Mesenchymal stem cell (in vitro differentiated cells and primary cell): ENCODE results near the gene HOXB7.
A peak's percentile ranks its signal among the peaks of the same experiment; 100 is the strongest.

Source experiments
- DNase-seq: peaks from one replicate; pipeline ENCODE4 v3.0.0-alpha.2; 2013
- H2AFZ ChIP-seq: one replicate; pipeline ENCODE4 v1.6.1; 2013; ENCODE audit warnings: low read depth, mild to moderate bottlenecking, control low read depth, inconsistent platforms, low read length, moderate library complexity
- H2AK5ac ChIP-seq: 2 replicates; pipeline ENCODE4 v1.6.1; 2013; ENCODE audit warnings: low read length, moderate library complexity, mild to moderate bottlenecking, inconsistent platforms; ENCODE audit not compliant: severe bottlenecking
- H2BK120ac ChIP-seq: one replicate; pipeline ENCODE4 v1.6.1; 2013; ENCODE audit warnings: low read depth, mild to moderate bottlenecking, inconsistent platforms, low read length, moderate library complexity
- H2BK12ac ChIP-seq, 2 experiments: one replicate each; pipeline ENCODE4 v1.6.1; 2013; ENCODE audit warnings: inconsistent platforms in 2 of 2, low read length in 2 of 2, mild to moderate bottlenecking in 2 of 2, moderate library complexity in 2 of 2, control low read depth in 1 of 2
- H2BK15ac ChIP-seq: one replicate; pipeline ENCODE4 v1.6.1; 2013; ENCODE audit warnings: mild to moderate bottlenecking, low read depth, inconsistent platforms; ENCODE audit not compliant: poor library complexity, severe bottlenecking
- H2BK5ac ChIP-seq: 2 replicates; pipeline ENCODE4 v1.6.1; 2013; ENCODE audit warnings: low read depth, mild to moderate bottlenecking, low read length, control low read depth, inconsistent platforms; ENCODE audit not compliant: poor library complexity, severe bottlenecking
- H3K14ac ChIP-seq, 2 experiments: one replicate each; pipeline ENCODE4 v1.6.1; 2013; ENCODE audit warnings: inconsistent platforms in 2 of 2, low read length in 2 of 2, control low read depth in 1 of 2, mild to moderate bottlenecking in 1 of 2, moderate library complexity in 1 of 2
- H3K18ac ChIP-seq, 2 experiments: one replicate each; pipeline ENCODE4 v1.6.1; 2013; ENCODE audit warnings: inconsistent platforms in 2 of 2, low read length in 2 of 2, control low read depth in 1 of 2, low read depth in 1 of 2, mild to moderate bottlenecking in 1 of 2
- H3K23ac ChIP-seq, 2 experiments: one replicate each; pipeline ENCODE4 v1.6.1; 2013; ENCODE audit warnings: inconsistent platforms in 2 of 2, low read length in 2 of 2, mild to moderate bottlenecking in 2 of 2, moderate library complexity in 2 of 2, control low read depth in 1 of 2
- H3K27ac ChIP-seq: 2 replicates; pipeline ENCODE4 v1.5.1; 2013; ENCODE audit warnings: mild to moderate bottlenecking, moderate library complexity, low read length, control low read depth, inconsistent platforms; ENCODE audit not compliant: poor library complexity, severe bottlenecking
- H3K27me3 ChIP-seq, 2 experiments: 2 replicates each; pipeline versions ENCODE4 v1.6.1 to v1.7.0; 2013; ENCODE audit warnings: low read length in 2 of 2, mild to moderate bottlenecking in 2 of 2, moderate library complexity in 2 of 2, control low read depth in 1 of 2, inconsistent platforms in 1 of 2; ENCODE audit not compliant: control insufficient read depth in 1 of 2, insufficient read depth in 1 of 2
- H3K36me3 ChIP-seq, 2 experiments: 2 replicates each; pipeline versions ENCODE4 v1.6.1 to v1.7.0; 2013; ENCODE audit warnings: low read length in 2 of 2, control low read depth in 1 of 2, inconsistent platforms in 1 of 2, low read depth in 1 of 2, mild to moderate bottlenecking in 1 of 2; ENCODE audit not compliant: insufficient read depth in 2 of 2, control insufficient read depth in 1 of 2
- H3K4ac ChIP-seq, 2 experiments: one replicate each; pipeline ENCODE4 v1.6.1; 2013; ENCODE audit warnings: inconsistent platforms in 2 of 2, low read length in 2 of 2, mild to moderate bottlenecking in 2 of 2, moderate library complexity in 2 of 2, control low read depth in 1 of 2, low read depth in 1 of 2
- H3K4me1 ChIP-seq: 2 replicates; pipeline ENCODE4 v1.6.1; 2013; ENCODE audit warnings: low read depth, low read length, control low read depth; ENCODE audit not compliant: control insufficient read depth, insufficient read depth
- H3K4me2 ChIP-seq: 2 replicates; pipeline ENCODE4 v1.6.1; 2013; ENCODE audit warnings: low read length, mild to moderate bottlenecking, inconsistent platforms; ENCODE audit not compliant: poor library complexity, severe bottlenecking
- H3K4me3 ChIP-seq, 2 experiments: 2 replicates each; pipeline versions ENCODE4 v1.5.1 to v1.7.0; 2013; ENCODE audit warnings: low read length in 2 of 2, mild to moderate bottlenecking in 2 of 2, control low read depth in 1 of 2, low read depth in 1 of 2; ENCODE audit not compliant: insufficient read depth in 1 of 2
- H3K79me1 ChIP-seq: replicated peaks from 2 replicates; pipeline ENCODE4 v1.6.1; 2013; ENCODE audit warnings: mild to moderate bottlenecking, control low read depth, low read length, inconsistent platforms; ENCODE audit not compliant: poor library complexity, severe bottlenecking
- H3K9ac ChIP-seq: 2 replicates; pipeline ENCODE4 v1.7.0; 2013; ENCODE audit warnings: mild to moderate bottlenecking, low read length, moderate library complexity
- H3K9me3 ChIP-seq: 2 replicates; pipeline ENCODE4 v1.7.0; 2013; ENCODE audit warnings: mild to moderate bottlenecking, low read length; ENCODE audit not compliant: control insufficient read depth
- H4K8ac ChIP-seq: one replicate; pipeline ENCODE4 v1.6.1; 2013; ENCODE audit warnings: inconsistent platforms, mild to moderate bottlenecking, low read length, moderate library complexity
- H4K91ac ChIP-seq: one replicate; pipeline ENCODE4 v1.6.1; 2013; ENCODE audit warnings: mild to moderate bottlenecking, low read length, inconsistent platforms
- WGBS: methylation state at CpG from one replicate; pipeline ENCODE4 v1.1.7; 2013; ENCODE audit warnings: mixed read lengths; 5-methylcytosine and 5-hydroxymethylcytosine counted together

Gene HOXB7

GRCh38 chr17:48588074-48588415 lies 22.8 kb downstream of the HOXB7 start:
- DNase-seq, result no peak
- Histone ChIP-seq H2AFZ (no peak overlapping the region), H3K36me3 (peaks cover 10 to 12% of the 10 kb centered on the region in 2 experiments), H3K4me2 (peak overlapping the region; percentile 60), H2AK5ac (no peak overlapping the region), H3K9me3 (no peaks in the 10 kb centered on the region), H3K79me1 (peaks cover 5% of the 10 kb centered on the region), H3K9ac (peak overlapping the region; percentile 98), H3K14ac (peak overlapping the region in 1 of 2 experiments; percentile 73), H4K91ac (peak overlapping the region; percentile 36), H3K4me3 (peak overlapping the region in 1 of 2 experiments; percentile 96), H3K23ac (peak overlapping the region in 1 of 2 experiments; percentile 75), H2BK12ac (peak overlapping the region in 1 of 2 experiments; percentile 37), H3K18ac (peak overlapping the region; percentile 92 to 96), H3K27me3 (peaks cover 0 to 4% of the 10 kb centered on the region in 2 experiments), H2BK15ac (no peak overlapping the region), H2BK5ac (no peak overlapping the region), H3K4ac (peak overlapping the region; percentile 87 to 96), H4K8ac (peak overlapping the region; percentile 70), H3K27ac (peak overlapping the region; percentile 2), H3K4me1 (peaks cover 31% of the 10 kb centered on the region), H2BK120ac (peak overlapping the region; percentile 65)
- 10% methylated on average over 2 of the region's 2 CpGs for WGBS

- peak overlapping the region in 1 of 2 experiments; percentile 96 for H3K4me3 ChIP-seq
- peak overlapping the region; percentile 86 for H2BK15ac ChIP-seq
- peak overlapping the region in 1 of 2 experiments; percentile 75 for H3K23ac ChIP-seq
- H3K9ac ChIP-seq, result peak overlapping the region; percentile 98
- peak overlapping the region; percentile 85 for H4K8ac ChIP-seq
- peak overlapping the region; percentile 60 for H3K4me2 ChIP-seq
- peaks cover 7% of the 10 kb centered on the region for H3K79me1 ChIP-seq
- 4% methylated on average over 5 of the region's 5 CpGs for WGBS
- H3K27me3 ChIP-seq, result peaks cover 0 to 4% of the 10 kb centered on the region in 2 experiments
- peak; percentile 93 for DNase-seq
- H3K9me3 ChIP-seq, result no peaks in the 10 kb centered on the region
- H2BK120ac ChIP-seq, result peak overlapping the region; percentile 89
- H3K14ac ChIP-seq, result peak overlapping the region in 1 of 2 experiments; percentile 93
- H2BK5ac ChIP-seq, result no peak overlapping the region
- peak overlapping the region; percentile 49 for H2AK5ac ChIP-seq
- peak overlapping the region; percentile 25 to 67 for H2BK12ac ChIP-seq
- H3K4me1 ChIP-seq, result peaks cover 34% of the 10 kb centered on the region
- H4K91ac ChIP-seq, result peak overlapping the region; percentile 87
- H3K18ac ChIP-seq, result peak overlapping the region; percentile 92 to 99
- peak overlapping the region; percentile 3 for H3K27ac ChIP-seq
- H3K36me3 ChIP-seq, result peaks cover 10 to 12% of the 10 kb centered on the region in 2 experiments
- no peak overlapping the region for H2AFZ ChIP-seq
- peak overlapping the region; percentile 87 to 96 for H3K4ac ChIP-seq
Measured at GRCh38 chr17:48587276-48588073, 23.3 kb downstream of the HOXB7 start.

- Histone ChIP-seq H2BK15ac (peak overlapping the region; percentile 86), H3K4me1 (peaks cover 30% of the 10 kb centered on the region), H2BK5ac (no peak overlapping the region), H3K9me3 (no peaks in the 10 kb centered on the region), H2BK120ac (peak overlapping the region; percentile 89), H3K4me3 (peak overlapping the region; percentile 45 to 96), H3K23ac (peak overlapping the region in 1 of 2 experiments; percentile 79), H2BK12ac (peak overlapping the region; percentile 25 to 84), H3K9ac (peak overlapping the region; percentile 98), H3K18ac (peak overlapping the region; percentile 88 to 99), H3K4me2 (peak overlapping the region; percentile 82), H3K79me1 (peaks cover 7% of the 10 kb centered on the region), H3K14ac (no peak overlapping the region), H3K4ac (peak overlapping the region; percentile 39 to 96), H3K36me3 (peaks cover 8% of the 10 kb centered on the region in 2 experiments), H2AFZ (no peak overlapping the region), H2AK5ac (peak overlapping the region; percentile 10), H4K8ac (no peak overlapping the region), H3K27ac (peak overlapping the region; percentile 71), H3K27me3 (peaks cover 0 to 4% of the 10 kb centered on the region in 2 experiments), H4K91ac (peak overlapping the region; percentile 87)
- under 1% methylated on average over 17 of the region's 34 CpGs for WGBS
- DNase-seq, result no peak
Measured at GRCh38 chr17:48586355-48587258, 24.2 kb downstream of the HOXB7 start.
